Esophagus muscularis mucosa (tissue), 3 donors: ENCODE results near the gene THAP10.

Source experiments
- CTCF ChIP-seq, 3 experiments: fragments of 200-600 bp in 2 of 3; fragments of 450-650 bp in 1 of 3; sonication (generic) in 2 of 3; IDR thresholded peaks; one replicate each; pipeline ENCODE4 v1.5.1; 2017 to 2019; ENCODE audit warnings: antibody characterized with exemption in 3 of 3, mild to moderate bottlenecking in 2 of 3, moderate library complexity in 1 of 3
- POLR2A ChIP-seq: fragments of 450-650 bp; IDR thresholded peaks from one replicate; pipeline ENCODE4 v1.6.1; 2017; ENCODE audit warnings: antibody characterized with exemption, moderate library complexity, mild to moderate bottlenecking, low read depth
- POLR2AphosphoS5 ChIP-seq, 2 donors: sonication (generic); formaldehyde crosslinking; IDR thresholded peaks; one replicate each; pipeline ENCODE4 v1.6.1; 2017; ENCODE audit warnings: antibody characterized with exemption in 2 of 2

- TF ChIP-seq CTCF (IDR thresholded peaks at IDR 0.05) (no peak), POLR2A (no peak), POLR2AphosphoS5 (IDR thresholded peaks at IDR 0.05) (no peak)
Observed at GRCh38 chr15:70879401-70879800, 12.8 kb downstream of the THAP10 start.
